HG02678 (cell line): ENCODE data around the gene PTX4.

Source experiments
- ATAC-seq: cut with Tn5 transposase; IDR thresholded peaks from one replicate; pipeline ENCODE4 v1.9.1; 2021; ENCODE audit warnings: mild to moderate bottlenecking, moderate library complexity; ENCODE audit not compliant: unreplicated experiment

The PTX4 gene

GRCh38 chr16:1488619-1489018 lies at the start of gene PTX4:
PTX4 (minus strand) TSS chr16:1488944; CDS start chr16:1488909, 35 bp downstream.
- ATAC-seq: no peak

DNA sequence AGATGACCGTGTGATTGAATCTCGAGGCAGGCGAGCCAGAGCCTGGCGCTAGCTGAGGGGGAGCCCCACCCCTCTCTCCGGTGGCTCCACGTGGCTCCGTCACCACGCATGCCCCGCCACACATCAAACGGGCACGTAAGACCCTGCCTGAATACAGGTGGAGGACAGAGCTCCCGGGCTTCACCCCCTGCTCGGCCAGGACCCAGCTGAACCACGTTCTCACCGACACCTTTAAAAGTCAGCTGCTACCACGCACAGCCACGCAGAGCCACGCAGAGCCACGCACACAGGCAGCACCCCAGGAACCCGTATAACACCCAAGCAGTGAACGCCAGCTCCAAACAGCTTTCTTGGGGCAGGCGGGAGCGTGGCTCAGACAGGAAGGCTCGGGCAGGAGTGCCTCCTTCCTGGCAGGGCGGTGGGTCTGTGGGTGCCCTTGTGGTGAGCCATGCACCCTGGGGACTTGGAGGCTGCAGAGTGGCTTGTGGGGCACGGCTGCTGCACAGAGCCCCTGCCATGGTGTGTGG lies 49.1 kb upstream of the PTX4 start:
- no peak for ATAC-seq

GRCh38 chr16:1537138-1537577 lies 48.4 kb upstream of the PTX4 start:
- no peak for ATAC-seq

DNA sequence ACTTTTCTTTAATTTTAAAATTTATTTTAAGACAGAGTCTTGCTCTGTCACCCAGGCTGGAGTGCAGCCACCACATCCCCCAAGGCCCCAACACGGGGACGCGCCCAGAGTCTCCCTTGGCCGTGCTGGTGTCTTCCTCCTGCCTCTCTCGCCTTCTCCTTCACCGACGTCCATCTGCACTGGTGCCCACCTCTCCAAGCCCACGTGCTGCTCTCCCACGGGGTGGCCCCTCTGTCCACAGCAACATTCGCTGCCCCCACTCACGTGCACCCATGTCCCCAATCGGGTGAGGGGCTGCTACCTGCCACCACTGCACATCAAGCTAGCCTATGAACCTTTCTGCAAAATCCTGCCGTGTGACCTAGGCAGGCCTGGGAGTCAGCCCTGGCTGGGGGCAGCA lies 47.9 kb upstream of the PTX4 start:
- ATAC-seq: no peak

DNA sequence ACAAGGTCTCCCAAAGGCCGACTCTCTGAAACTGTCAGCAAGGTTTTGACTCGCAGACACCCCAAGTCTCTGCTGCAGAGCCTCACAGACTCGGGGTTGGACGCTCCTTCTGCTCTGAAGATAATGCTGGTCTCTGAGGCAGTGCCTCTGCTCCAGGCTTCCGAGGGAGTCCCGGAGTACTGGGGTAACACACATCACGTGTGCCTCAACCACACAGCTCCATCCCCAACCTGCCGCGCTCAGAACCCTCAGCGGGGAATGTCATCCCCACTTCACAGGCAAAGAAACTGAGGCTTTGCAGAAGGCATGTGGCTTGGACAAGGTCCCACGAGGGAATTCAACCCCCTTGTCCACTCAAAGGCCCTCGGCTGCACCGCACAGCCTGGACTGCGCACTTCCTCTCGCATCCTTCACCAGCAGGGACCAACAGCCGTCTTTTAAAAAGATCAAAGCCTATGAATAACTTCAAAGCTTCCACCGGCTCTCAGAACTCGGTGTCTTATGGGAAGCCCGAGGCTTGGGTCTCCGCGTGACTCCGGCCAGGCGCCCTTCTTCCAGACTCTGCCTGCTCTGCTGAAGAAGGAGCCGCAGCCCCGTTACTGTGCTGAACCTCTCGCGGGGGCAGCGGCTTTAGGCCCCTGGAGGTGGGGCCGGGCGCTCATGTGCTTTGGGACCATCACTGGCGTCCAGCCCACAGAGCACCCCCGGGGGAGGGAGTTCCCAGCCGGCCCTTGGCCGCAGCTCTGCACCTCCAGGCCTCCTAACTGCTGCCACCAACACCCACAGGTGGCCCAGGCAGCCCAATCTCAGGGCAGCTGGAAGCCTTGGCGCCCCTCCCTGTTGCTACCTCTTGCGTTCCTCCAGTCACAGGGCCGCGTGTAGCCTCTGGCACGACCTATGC lies 46.9 kb upstream of the PTX4 start:
- no peak for ATAC-seq

GRCh38 chr16:1534021-1535020 lies 45.6 kb upstream of the PTX4 start:
- ATAC-seq: no peak

GRCh38 chr16:1533443-1533951 lies 44.8 kb upstream of the PTX4 start, which contains the start of gene TMEM204:
TMEM204 (plus strand) TSS chr16:1533666; CDS start chr16:1534276, 610 bp downstream.
- no peak for ATAC-seq

DNA sequence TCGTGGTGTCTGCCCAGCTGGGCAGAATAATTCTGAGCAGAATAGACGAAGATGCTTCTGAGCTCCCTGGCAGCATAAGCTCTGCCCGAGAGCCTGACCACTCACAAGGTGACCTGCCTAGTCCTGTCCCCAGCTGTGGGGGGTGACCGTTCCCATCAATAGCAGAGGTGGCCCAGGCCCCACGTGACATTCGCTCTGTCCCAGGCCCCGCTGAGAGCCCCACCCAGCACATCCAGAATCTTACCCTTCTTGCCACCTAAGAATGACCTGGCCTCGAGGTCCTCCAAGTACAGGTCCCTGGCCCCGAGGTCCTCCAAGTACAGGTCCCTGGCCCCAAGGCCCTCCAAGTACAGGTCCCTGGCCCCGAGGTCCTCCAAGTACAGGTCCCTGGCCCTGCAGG lies 44.0 kb upstream of the PTX4 start:
- no peak for ATAC-seq

- no peak for ATAC-seq
These were observed 43.5 kb upstream of the PTX4 start for GRCh38 chr16:1532081-1532760.

DNA sequence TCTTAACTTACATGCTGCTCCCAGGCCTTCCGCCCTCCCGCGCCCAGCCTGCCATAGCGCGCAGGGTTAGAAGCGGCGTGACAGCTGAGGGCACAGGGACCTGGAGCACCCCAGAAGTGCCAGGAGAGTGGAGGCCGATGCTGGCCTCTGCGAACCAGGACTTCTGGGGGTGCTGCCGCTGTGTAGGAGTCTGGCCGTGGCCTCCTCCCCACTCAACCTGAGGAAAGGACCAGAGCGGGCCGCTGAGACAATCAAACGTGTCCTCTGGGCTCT lies 42.8 kb upstream of the PTX4 start:
- ATAC-seq: no peak

DNA sequence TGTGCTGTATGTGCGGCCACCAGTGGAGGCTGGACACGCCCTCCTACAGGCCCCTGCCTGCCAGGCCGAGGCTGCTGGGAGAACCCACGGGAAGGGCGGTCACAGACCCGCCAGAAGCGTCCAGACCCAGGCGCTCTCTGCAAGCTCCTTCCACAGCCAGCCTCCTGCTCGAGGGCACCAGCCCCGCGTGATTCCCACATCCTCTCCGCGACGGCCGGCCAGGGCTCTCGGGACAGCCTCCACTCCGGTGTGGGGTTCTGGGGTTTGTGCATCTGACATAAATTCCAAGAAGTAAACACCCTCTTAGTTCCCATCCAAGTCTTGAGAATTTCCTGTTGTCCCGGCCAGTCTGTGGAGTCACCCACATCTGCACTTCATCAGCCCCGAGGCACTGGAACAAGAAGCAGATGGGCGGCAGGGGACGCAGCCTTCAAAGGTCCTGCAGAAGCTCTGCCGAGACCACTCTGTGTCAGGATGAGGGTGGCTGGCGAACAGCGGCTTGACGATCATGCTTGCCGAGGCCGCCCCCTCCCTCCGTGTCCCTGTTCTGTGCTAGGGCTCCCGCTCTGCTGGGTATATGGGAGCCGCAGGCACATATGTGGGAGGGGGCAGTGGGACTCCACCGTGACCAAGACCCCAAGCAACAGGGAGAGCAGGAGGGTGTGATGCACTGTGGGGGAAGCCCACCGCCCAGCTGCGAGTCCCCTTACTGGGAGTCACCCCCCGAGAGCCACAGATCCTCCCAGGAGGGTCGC lies 42.3 kb upstream of the PTX4 start:
- no peak for ATAC-seq

GRCh38 chr16:1530349-1530882 lies 41.7 kb upstream of the PTX4 start:
- no peak for ATAC-seq

- ATAC-seq: no peak
These were observed 40.3 kb upstream of the PTX4 start for GRCh38 chr16:1528921-1529537.

- no peak for ATAC-seq
These were observed 39.4 kb upstream of the PTX4 start for GRCh38 chr16:1527836-1528811.

DNA sequence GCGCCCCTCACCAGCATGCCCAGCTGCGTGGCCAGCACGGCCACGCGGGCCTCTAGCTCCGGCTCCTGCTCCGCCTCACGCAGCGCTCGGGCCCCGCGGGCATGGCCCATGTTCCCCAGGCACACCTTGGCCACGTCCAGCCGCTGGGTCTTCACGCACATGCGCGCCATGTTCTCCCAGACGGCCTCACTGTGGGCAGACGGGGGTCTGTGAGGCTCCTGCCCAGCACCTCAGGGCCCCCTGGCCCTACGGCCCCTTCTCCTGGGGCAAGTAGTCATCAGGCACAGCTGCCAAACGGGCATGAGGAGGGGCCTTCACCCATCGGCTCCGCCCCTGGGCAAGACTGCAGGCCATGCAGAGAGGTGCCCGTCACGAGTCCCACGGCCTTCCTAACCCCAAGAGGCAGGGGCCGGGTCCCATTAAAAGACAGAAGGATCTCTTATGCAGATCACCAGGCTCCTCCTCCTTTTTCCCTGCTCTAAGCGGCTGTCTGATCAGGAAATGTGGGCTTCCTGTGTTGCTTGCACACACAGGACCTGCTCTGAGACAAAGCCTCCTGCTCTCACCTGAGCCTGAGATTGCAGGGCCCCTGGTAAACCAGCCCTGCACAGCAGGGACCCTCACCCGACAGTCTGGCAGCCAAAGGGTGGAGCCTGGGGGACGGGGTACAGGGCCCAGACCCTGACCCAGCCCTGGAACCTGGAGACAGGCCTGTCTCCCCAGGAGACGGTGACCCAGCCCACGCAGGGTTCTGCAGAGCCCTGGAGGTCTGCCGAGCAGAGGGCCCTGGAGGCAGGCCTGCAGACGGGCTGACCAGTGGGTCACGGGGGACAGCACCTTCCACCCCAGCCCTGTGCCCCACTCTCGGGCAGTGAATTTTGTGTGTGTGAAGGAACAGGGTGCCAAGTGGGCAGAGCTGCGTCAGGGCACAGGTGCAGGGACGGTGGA lies 38.1 kb upstream of the PTX4 start:
- no peak for ATAC-seq

- no peak for ATAC-seq
These were observed 37.3 kb upstream of the PTX4 start for GRCh38 chr16:1525871-1526607.
